Kidney epithelial cell (primary cell): ENCODE data around the gene PTCH1. TPM values are rescaled to one million over a fixed set of nuclear protein-coding genes. Genes with fewer than 3 reads are reported as not detected.

Experiments
- DNase-seq: peaks from one replicate; pipeline ENCODE4 v3.0.0-alpha.2; 2010; ENCODE audit warnings: low read depth
- H3K27me3 ChIP-seq: 2 replicates; pipeline ENCODE4 v1.6.0; 2011; ENCODE audit warnings: low read length; ENCODE audit not compliant: control insufficient read depth, insufficient read depth
- H3K36me3 ChIP-seq: 2 replicates; pipeline ENCODE4 v1.5.1; 2011; ENCODE audit warnings: low read length; ENCODE audit not compliant: control insufficient read depth, insufficient read depth
- H3K4me3 ChIP-seq: 2 replicates; pipeline ENCODE4 v1.5.1; 2011; ENCODE audit warnings: low read depth, mild to moderate bottlenecking, control low read depth, low read length
- CTCF ChIP-seq: IDR thresholded peaks from 2 replicates; pipeline ENCODE4 v1.5.1; 2011; ENCODE audit warnings: mild to moderate bottlenecking, moderate library complexity, low read length, control low read depth, inconsistent platforms; ENCODE audit not compliant: insufficient read depth, poor library complexity, severe bottlenecking
- total RNA-seq: library from RNA; depleted of rRNA; stranded (reverse); fragments of >200 nt; gene quantifications from 2 replicates; pipeline ENCODE4 v1.2.3, GENCODE V29; 2015

PTCH1 gene
- total RNA-seq, 1 donor from 2014 or later: 2.8 TPM

GRCh38 chr9:95415158-95415557, 101.6 kb downstream of the PTCH1 start:
- no peak for DNase-seq
- no peak for TF ChIP-seq CTCF
- no peaks in the 10 kb centered on the region for H3K36me3 ChIP-seq
- H3K4me3 ChIP-seq: no peak overlapping the region
- H3K27me3 ChIP-seq: no peaks in the 10 kb centered on the region

DNA sequence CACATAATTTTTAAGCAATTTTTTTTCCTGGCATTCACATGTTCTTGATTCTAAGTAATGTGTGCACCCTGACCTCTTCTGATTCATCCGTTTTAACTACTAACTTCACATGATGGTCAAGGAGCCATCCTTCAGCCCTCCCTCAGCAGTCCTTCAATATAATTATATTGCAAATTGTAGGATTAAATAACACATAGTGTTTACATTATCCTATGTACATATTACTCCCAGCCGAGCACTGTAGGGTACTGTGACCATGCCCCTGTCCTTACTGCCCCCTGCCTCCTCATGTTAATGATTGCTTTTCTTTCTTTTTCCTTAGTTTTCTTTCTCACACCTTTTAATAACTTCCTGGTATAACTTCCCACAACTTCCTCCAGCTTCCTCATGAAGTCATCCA, 103.0 kb downstream of the PTCH1 start:
- Histone ChIP-seq H3K4me3 (no peak overlapping the region), H3K36me3 (no peaks in the 10 kb centered on the region)
- TF ChIP-seq CTCF: no peak

GRCh38 chr9:95411054-95411892, 105.5 kb downstream of the PTCH1 start:
- no peaks in the 10 kb centered on the region for H3K36me3 ChIP-seq
- no peak overlapping the region for H3K4me3 ChIP-seq
- no peak for DNase-seq
- H3K27me3 ChIP-seq: no peaks in the 10 kb centered on the region
- no peak for TF ChIP-seq CTCF

More for the DNA sequence above, 103.0 kb downstream of the PTCH1 start:
- no peaks in the 10 kb centered on the region for H3K27me3 ChIP-seq
- no peak for DNase-seq

GRCh38 chr9:95409650-95410426, 106.9 kb downstream of the PTCH1 start:
- peak; percentile 70 for DNase-seq
- Histone ChIP-seq H3K36me3 (no peaks in the 10 kb centered on the region), H3K27me3 (no peaks in the 10 kb centered on the region), H3K4me3 (no peak overlapping the region)
- TF ChIP-seq CTCF: no peak

GRCh38 chr9:95407524-95407923, 109.2 kb downstream of the PTCH1 start:
- H3K4me3 ChIP-seq: no peak overlapping the region
- no peak for DNase-seq
- TF ChIP-seq CTCF: no peak
- no peaks in the 10 kb centered on the region for H3K27me3 ChIP-seq
- no peaks in the 10 kb centered on the region for H3K36me3 ChIP-seq
